Measurements from ENCODE around the gene MRC2.

Gene MRC2

DNA sequence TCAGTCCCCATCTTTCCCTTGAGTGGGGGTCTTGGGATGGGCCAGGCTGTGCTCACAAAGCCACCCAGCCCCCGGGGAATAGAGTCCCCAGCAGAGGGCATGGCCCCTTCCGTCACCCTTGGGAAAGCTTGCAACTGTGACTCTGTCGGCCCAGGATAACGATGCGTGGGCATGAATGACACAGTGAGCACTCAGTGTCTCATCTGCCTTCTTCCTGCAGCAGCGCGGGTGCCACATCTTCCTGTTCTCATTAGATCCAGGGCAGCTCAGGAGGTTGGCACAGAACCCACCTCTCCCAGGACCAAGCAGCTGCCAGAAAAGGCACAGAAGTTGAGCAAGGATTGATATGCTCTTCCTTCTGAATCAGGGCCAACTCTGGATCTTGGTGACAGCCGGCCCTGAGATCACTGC lies 84.7 kb downstream of the MRC2 start:
- Histone ChIP-seq H3K9ac (ENCODE audit: low read length) (no peak overlapping the region), H3K9me3 (ENCODE audit: insufficient read depth, low read length) (no peaks in the 10 kb centered on the region), H2AFZ (ENCODE audit: low read depth, low read length, severe bottlenecking) (no peak overlapping the region), H3K4me2 (ENCODE audit: low read depth, low read length, poor library complexity, severe bottlenecking) (no peak overlapping the region), H3K27ac (ENCODE audit: low read depth, low read length) (no peak overlapping the region), H4K20me1 (ENCODE audit: low read depth, low read length) (no peaks in the 10 kb centered on the region), H3K36me3 (ENCODE audit: low read length) (no peaks in the 10 kb centered on the region), H3K27me3 (ENCODE audit: low read length) (no peaks in the 10 kb centered on the region), H3F3A (ENCODE audit: insufficient read depth) (no peaks in the 10 kb centered on the region), H3K4me3 (ENCODE audit: insufficient read depth, low read length, poor library complexity, severe bottlenecking) (no peak overlapping the region), H3K9me2 (replicated peaks; ENCODE audit: insufficient read depth, low read length) (no peaks in the 10 kb centered on the region), H3K79me2 (ENCODE audit: insufficient read depth, low read length) (no peaks in the 10 kb centered on the region)
- TF ChIP-seq, protein P1, sequence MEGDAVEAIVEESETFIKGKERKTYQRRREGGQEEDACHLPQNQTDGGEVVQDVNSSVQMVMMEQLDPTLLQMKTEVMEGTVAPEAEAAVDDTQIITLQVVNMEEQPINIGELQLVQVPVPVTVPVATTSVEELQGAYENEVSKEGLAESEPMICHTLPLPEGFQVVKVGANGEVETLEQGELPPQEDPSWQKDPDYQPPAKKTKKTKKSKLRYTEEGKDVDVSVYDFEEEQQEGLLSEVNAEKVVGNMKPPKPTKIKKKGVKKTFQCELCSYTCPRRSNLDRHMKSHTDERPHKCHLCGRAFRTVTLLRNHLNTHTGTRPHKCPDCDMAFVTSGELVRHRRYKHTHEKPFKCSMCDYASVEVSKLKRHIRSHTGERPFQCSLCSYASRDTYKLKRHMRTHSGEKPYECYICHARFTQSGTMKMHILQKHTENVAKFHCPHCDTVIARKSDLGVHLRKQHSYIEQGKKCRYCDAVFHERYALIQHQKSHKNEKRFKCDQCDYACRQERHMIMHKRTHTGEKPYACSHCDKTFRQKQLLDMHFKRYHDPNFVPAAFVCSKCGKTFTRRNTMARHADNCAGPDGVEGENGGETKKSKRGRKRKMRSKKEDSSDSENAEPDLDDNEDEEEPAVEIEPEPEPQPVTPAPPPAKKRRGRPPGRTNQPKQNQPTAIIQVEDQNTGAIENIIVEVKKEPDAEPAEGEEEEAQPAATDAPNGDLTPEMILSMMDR (IDR thresholded peaks at IDR 0.05; ENCODE audit: insufficient read depth, low read length, poor library complexity, severe bottlenecking): no peak
- no peak for TF ChIP-seq EZH2phosphoT487 (conservative IDR thresholded peaks at IDR 0.05; ENCODE audit: low read length)

DNA sequence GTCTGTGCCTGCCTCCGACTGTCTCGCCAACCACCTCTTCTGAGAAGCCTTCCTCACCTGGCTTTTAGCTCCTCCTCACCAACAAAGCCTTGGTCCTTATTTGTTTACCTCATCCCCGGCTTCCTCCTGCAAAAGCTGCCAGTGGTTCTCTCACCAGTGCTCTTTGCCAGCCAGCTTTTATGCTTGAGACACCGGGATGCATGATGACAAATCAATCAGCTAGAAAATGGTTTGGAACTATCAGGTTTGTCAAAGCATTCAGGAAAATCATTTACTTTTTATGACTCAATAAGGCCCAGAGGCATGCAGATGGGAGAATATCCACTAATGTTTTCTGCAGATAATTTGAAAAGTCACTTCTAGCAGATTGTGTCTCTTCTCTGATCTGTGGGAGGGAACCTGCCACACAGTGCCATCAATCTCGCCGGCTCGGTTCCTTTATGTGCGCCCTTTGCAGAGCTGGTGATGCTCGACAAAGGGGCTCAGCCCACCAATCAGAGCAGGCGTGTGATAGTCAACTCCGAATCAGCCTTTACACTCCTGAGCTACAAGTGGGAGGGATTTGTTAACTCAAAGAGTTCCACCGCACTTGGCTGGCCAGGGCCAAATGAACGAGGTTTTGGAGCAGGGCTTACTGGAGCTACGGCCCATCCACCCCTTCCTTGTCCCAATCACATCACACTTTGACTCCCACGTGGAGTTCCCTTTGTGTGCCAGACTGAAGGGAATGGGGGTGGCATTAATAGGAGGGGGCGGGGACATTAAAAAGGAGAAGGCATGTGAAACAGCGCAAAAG lies 85.8 kb downstream of the MRC2 start:
- Histone ChIP-seq H3K9ac (ENCODE audit: low read length) (no peak overlapping the region), H3K9me3 (ENCODE audit: insufficient read depth, low read length) (no peaks in the 10 kb centered on the region), H3K4me2 (ENCODE audit: low read depth, low read length, poor library complexity, severe bottlenecking) (no peak overlapping the region), H3K9me2 (replicated peaks; ENCODE audit: insufficient read depth, low read length) (no peaks in the 10 kb centered on the region), H4K20me1 (ENCODE audit: low read depth, low read length) (no peaks in the 10 kb centered on the region), H3K79me2 (ENCODE audit: insufficient read depth, low read length) (no peaks in the 10 kb centered on the region), H2AFZ (ENCODE audit: low read depth, low read length, severe bottlenecking) (no peak overlapping the region), H3K4me3 (ENCODE audit: insufficient read depth, low read length, poor library complexity, severe bottlenecking) (no peak overlapping the region), H3F3A (ENCODE audit: insufficient read depth) (no peaks in the 10 kb centered on the region), H3K27me3 (ENCODE audit: low read length) (no peaks in the 10 kb centered on the region), H3K27ac (ENCODE audit: low read depth, low read length) (no peak overlapping the region), H3K36me3 (ENCODE audit: low read length) (no peaks in the 10 kb centered on the region)
- TF ChIP-seq EZH2phosphoT487 (conservative IDR thresholded peaks at IDR 0.05; ENCODE audit: low read length): no peak
- TF ChIP-seq, protein P1 (IDR thresholded peaks at IDR 0.05; ENCODE audit: insufficient read depth, low read length, poor library complexity, severe bottlenecking): no peak

DNA sequence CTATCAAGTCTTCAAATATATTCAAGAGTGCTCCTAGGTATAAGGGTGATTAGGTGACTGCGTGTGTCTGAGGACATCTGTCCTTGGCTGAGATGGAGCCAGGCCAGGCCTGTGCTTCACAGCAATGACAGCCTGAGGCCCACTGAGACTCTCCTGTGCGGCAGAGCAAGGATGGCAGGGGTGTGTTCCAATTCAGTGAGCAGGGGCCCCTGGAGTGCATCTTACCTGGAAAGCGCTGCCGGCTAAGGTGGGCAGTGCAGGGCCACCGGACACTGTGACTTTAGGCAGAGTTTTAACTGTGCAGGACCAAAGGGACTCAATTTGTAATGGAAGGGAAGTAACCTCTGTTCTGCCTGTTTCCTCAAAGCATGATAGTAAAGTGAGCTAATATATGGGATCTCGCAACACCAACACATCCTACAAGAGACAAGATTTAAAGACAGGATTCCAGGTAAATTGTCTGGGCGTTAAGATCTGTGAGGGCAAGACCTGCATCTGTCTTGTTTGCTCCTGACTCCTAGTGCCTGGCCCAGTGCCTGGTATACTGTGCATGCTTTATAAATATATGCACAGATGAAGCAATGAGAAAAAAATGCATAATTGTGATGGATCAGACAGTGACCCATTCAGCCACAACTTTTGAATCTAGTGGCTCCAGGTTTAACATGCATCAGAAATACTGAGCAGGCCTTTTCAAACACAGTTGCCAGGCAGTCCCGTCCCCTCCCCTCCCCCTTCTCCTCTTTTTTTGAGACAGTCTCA lies 86.7 kb downstream of the MRC2 start:
- H3K36me3 ChIP-seq (ENCODE audit: low read length): no peaks in the 10 kb centered on the region
- no peak overlapping the region for H3K27ac ChIP-seq (ENCODE audit: low read depth, low read length)
- H3K9me3 ChIP-seq (ENCODE audit: insufficient read depth, low read length): no peaks in the 10 kb centered on the region
- H3K9ac ChIP-seq (ENCODE audit: low read length): no peak overlapping the region
- H3F3A ChIP-seq (ENCODE audit: insufficient read depth): no peaks in the 10 kb centered on the region
- H3K79me2 ChIP-seq (ENCODE audit: insufficient read depth, low read length): no peaks in the 10 kb centered on the region
- no peaks in the 10 kb centered on the region for H3K27me3 ChIP-seq (ENCODE audit: low read length)
- H3K4me2 ChIP-seq (ENCODE audit: low read depth, low read length, poor library complexity, severe bottlenecking): no peak overlapping the region
- no peak overlapping the region for H3K4me3 ChIP-seq (ENCODE audit: insufficient read depth, low read length, poor library complexity, severe bottlenecking)
- H3K9me2 ChIP-seq (replicated peaks; ENCODE audit: insufficient read depth, low read length): no peaks in the 10 kb centered on the region
- no peak for TF ChIP-seq EZH2phosphoT487 (conservative IDR thresholded peaks at IDR 0.05; ENCODE audit: low read length)
- TF ChIP-seq, protein P1 (IDR thresholded peaks at IDR 0.05; ENCODE audit: insufficient read depth, low read length, poor library complexity, severe bottlenecking): no peak
- H2AFZ ChIP-seq (ENCODE audit: low read depth, low read length, severe bottlenecking): no peak overlapping the region
- H4K20me1 ChIP-seq (ENCODE audit: low read depth, low read length): no peaks in the 10 kb centered on the region
